Mononuclear cell (primary cell): ENCODE measurements around the gene TYMP. TPM values are rescaled to one million over a fixed set of nuclear protein-coding genes. Genes with fewer than 3 reads are reported as not detected.

Source experiments
- H3K27me3 ChIP-seq: 2 replicates; pipeline ENCODE4 v1.6.0; 2011; ENCODE audit warnings: low read length, control low read depth; ENCODE audit not compliant: insufficient read depth
- H3K4me1 ChIP-seq: 2 replicates; pipeline ENCODE4 v1.5.1; 2011; ENCODE audit warnings: mild to moderate bottlenecking, low read length, control low read depth; ENCODE audit not compliant: insufficient read depth
- H3K4me3 ChIP-seq: 2 replicates; pipeline ENCODE4 v1.5.1; 2011; ENCODE audit warnings: mild to moderate bottlenecking, low read length, moderate library complexity
- H3K9me3 ChIP-seq: 2 replicates; pipeline ENCODE4 v1.5.1; 2011; ENCODE audit warnings: low read depth, mild to moderate bottlenecking, control low read depth, low read length
- total RNA-seq: library from RNA; depleted of rRNA; stranded (reverse); fragments of >200 nt; gene quantifications from one replicate; pipeline ENCODE4 v1.2.3, GENCODE V29; 2012

TYMP gene
- total RNA-seq, 1 donor: 151 TPM

- Histone ChIP-seq H3K4me1 (peaks cover 7% of the 10 kb centered on the region), H3K27me3 (no peaks in the 10 kb centered on the region), H3K4me3 (no peak overlapping the region), H3K9me3 (no peaks in the 10 kb centered on the region)
Measured at GRCh38 chr22:50490531-50491308, 39.1 kb downstream of the TYMP start.

DNA sequence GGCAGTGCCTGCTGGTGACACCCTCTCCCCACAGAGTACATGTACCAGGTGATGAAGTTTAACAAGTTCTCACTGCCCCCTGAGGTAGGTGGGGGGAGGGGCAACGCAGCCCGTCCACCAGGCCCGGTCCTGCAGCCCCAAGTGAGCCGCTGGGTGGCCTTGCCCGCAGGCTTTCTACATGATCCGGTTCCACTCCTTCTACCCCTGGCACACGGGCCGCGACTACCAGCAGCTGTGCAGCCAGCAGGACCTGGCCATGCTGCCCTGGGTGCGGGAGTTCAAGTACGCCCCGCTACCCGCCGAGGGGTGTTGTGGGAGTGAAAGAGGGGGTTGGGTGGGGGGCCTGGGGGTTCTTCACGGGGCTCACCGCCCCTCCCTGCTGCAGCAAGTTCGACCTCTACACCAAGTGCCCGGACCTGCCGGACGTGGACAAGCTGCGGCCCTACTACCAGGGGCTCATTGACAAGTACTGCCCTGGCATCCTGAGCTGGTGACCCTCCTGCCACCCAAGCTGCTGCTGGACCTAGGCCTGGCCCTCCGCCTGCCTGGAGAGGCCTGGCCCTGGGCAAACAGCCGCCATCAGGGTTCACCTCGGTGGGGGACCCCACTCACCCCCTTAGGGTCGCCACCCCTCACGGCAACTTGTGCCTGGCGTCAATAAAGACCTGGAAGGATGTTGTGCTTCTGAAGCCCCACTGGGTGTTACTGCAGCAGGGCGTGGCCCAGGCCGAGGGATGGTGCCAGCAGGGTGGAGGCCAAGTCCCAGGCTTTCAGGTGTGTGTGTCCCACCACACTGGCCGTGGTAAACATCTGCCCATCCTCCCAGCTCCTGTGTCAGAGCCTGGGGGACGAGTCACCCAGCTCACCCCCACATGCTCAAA, 40.2 kb downstream of the TYMP start:
- H3K4me1 ChIP-seq: peaks cover 7% of the 10 kb centered on the region
- H3K27me3 ChIP-seq: no peaks in the 10 kb centered on the region
- H3K4me3 ChIP-seq: no peak overlapping the region
- no peaks in the 10 kb centered on the region for H3K9me3 ChIP-seq

DNA sequence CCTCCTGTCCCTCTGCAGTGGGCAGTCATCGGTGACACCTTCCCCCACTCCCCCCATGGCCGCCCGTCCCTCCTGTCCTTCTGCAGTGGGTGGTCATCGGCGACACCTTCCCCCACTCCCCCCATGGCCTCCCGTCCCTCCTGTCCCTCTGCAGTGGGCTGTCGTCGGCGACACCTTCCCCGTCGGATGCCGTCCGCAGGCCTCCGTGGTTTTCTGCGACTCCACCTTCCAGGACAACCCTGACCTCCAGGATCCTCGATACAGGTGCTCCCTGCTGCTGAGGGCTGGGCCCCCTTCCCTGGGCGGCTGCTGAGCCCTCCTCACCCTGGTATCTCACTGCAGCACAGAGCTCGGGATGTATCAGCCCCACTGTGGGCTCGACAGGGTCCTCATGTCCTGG, 40.9 kb downstream of the TYMP start:
- no peaks in the 10 kb centered on the region for H3K9me3 ChIP-seq

DNA sequence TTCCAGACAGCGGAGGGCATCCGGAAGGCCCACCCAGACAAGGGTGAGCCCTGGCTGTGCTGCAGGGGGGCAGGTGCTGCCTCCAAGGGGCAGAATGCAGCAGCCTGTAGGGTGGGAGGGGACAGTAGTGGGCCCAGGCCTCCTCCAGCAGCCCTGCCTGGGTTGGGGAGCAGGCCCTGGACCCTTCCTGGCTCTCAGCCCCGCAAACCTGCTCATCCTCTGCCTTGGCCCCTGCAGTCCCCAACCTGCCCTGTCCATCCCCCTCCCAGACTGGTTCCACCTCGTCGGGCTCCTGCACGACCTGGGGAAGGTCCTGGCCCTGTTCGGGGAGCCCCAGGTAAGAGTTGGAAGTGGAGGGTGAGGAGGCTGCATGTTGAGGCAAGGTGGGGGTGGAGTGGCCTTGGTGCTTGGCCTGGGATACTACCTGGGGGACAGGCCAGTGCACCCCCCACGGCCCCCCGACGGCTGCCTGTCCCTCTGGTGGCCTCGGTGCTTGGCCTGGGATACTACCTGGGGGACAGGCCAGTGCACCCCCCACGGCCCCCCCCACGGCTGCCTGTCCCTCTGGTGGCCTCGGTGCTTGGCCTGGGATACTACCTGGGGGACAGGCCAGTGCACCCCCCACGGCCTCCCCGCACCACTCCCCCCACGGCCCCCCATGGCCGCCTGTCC, 41.7 kb downstream of the TYMP start:
- H3K9me3 ChIP-seq: no peaks in the 10 kb centered on the region
- no peak overlapping the region for H3K4me3 ChIP-seq
- peaks cover 7% of the 10 kb centered on the region for H3K4me1 ChIP-seq
- H3K27me3 ChIP-seq: no peaks in the 10 kb centered on the region

More for the DNA sequence above, 40.9 kb downstream of the TYMP start:
- no peak overlapping the region for H3K4me3 ChIP-seq
- peaks cover 7% of the 10 kb centered on the region for H3K4me1 ChIP-seq
- no peaks in the 10 kb centered on the region for H3K27me3 ChIP-seq

- Histone ChIP-seq H3K4me1 (peaks cover 7% of the 10 kb centered on the region), H3K27me3 (no peaks in the 10 kb centered on the region), H3K4me3 (no peak overlapping the region), H3K9me3 (no peaks in the 10 kb centered on the region)
Measured at GRCh38 chr22:50487290-50488005, 42.4 kb downstream of the TYMP start.

DNA sequence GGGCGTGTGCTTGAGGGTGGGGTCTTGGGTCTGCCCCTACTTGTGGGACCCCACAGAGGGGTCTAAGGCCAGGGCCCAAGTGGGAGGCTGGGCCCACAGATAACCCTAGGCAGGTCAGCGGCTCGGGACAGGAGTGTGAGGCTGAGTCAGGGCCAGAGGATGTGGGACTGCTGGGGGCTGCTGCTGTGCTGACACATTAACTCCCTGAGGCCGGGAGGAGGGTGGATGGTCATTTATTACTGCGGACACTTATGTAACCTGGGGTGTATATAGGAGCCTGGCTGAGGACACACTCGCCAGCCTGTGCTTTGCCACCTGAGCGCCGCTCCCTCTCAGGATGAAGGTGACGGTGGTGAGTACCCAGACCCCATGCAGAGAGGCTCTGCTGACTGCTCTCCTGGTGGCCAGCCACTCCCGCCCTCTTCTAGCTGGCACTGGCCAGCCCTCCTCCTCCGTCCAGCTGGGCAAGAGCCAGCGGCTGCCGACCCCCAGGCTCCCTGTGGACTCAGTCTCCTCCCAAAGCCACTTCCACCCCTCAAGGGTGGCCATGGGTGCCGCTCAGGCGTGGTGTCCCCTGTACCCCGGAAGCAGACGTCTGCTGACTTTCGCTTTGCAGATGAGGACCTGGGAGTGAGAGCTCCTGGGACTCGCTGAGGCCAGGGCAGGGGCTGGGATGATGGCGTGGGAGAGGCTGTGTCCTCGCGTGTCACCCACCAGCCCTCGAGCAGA, 43.1 kb downstream of the TYMP start, which contains the start of gene MIOX:
MIOX (plus strand) TSS at position 299 of the 729 bp plus-strand sequence; CDS start at position 338, 39 bp downstream.
- no peaks in the 10 kb centered on the region for H3K9me3 ChIP-seq
- no peak within 1 kb of the TSS for H3K4me3 ChIP-seq
- H3K4me1 ChIP-seq: peaks cover 15% of the 10 kb centered on the region
- peaks cover 3% of the 10 kb centered on the region for H3K27me3 ChIP-seq

DNA sequence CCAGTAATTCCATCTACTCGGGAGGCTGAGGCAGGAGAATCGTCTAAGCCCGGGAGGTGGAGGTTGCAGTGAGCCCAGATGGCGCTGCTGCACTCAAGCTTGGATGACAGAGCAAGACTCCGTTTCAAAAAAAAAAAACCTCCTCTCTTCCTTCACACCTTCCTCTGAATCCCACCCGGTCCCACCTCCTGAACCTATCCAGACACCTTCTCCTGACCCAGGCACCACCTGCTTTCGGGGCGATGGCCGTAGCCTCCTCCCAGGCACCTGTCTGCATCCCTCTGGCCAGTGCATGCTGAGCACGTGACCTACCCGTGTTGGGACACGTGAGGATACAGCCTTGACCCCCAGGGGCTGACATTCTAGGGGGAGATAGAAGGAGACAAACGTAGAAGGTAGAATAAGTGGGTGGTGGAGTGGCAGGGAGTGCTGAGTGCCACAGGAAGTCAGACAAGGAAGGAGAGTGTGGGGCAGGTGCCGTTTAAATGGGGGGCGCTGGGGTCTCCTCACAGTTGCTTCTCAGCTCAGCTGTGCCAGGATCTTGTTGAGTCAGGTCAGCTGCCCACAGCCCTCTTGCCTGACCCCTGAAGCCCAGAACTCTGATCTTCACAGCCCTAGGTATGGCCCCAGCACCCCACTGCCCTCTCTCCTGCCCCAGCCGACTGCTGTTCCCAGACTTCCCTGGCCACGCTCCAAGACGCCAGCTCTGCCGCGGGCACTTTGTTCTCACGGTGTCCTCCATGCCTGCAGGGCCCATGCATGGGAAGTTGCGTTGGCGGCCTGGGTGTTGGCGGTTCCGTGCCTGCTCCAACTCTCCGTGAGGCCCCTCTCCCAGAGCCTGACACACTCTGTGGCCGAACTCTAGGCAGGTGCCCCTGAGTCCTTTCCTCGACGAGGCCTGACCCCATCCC, 44.3 kb downstream of the TYMP start:
- Histone ChIP-seq H3K4me3 (no peak overlapping the region), H3K27me3 (peaks cover 3% of the 10 kb centered on the region), H3K9me3 (no peaks in the 10 kb centered on the region), H3K4me1 (peaks cover 12% of the 10 kb centered on the region)

- Histone ChIP-seq H3K4me3 (no peak overlapping the region), H3K9me3 (no peaks in the 10 kb centered on the region), H3K27me3 (peaks cover 11% of the 10 kb centered on the region), H3K4me1 (peaks cover 12% of the 10 kb centered on the region)
Measured at GRCh38 chr22:50483977-50484853, 45.6 kb downstream of the TYMP start.

GRCh38 chr22:50483556-50483955, 46.3 kb downstream of the TYMP start:
- Histone ChIP-seq H3K9me3 (no peaks in the 10 kb centered on the region), H3K27me3 (peaks cover 11% of the 10 kb centered on the region), H3K4me1 (peaks cover 12% of the 10 kb centered on the region), H3K4me3 (no peak overlapping the region)

- peaks cover 11% of the 10 kb centered on the region for H3K27me3 ChIP-seq
- no peaks in the 10 kb centered on the region for H3K9me3 ChIP-seq
- H3K4me3 ChIP-seq: no peak overlapping the region
- peaks cover 12% of the 10 kb centered on the region for H3K4me1 ChIP-seq
Measured at GRCh38 chr22:50483106-50483505, 46.7 kb downstream of the TYMP start.

- Histone ChIP-seq H3K4me1 (peaks cover 12% of the 10 kb centered on the region), H3K4me3 (no peak overlapping the region), H3K27me3 (peaks cover 11% of the 10 kb centered on the region)
Measured at GRCh38 chr22:50482107-50483074, 47.4 kb downstream of the TYMP start.

More at GRCh38 chr22:50482107-50483074, 47.4 kb downstream of the TYMP start:
- no peaks in the 10 kb centered on the region for H3K9me3 ChIP-seq
